Fibroblast of lung (primary cell): Measurements from ENCODE around the gene DCLRE1C. TPM values are rescaled to one million over a fixed set of nuclear protein-coding genes. Genes with fewer than 3 reads are reported as not detected.

Experiments
- DNase-seq, 2 donors: peaks; one replicate each; pipeline versions ENCODE4 v3.0.0 to v3.0.0-alpha.2; 2010; ENCODE audit warnings: low read depth in 2 of 2
- H2AFZ ChIP-seq: 2 replicates; pipeline ENCODE4 v1.5.1; 2012; ENCODE audit warnings: low read length, control low read depth, inconsistent platforms
- H3K27ac ChIP-seq: 2 replicates; pipeline ENCODE4 v1.5.1; 2011; ENCODE audit warnings: low read length, control low read depth; ENCODE audit not compliant: insufficient read depth
- H3K27me3 ChIP-seq: 2 replicates; pipeline ENCODE4 v1.5.1; 2011; ENCODE audit warnings: mild to moderate bottlenecking, low read length; ENCODE audit not compliant: control insufficient read depth, insufficient read depth
- H3K36me3 ChIP-seq: 2 replicates; pipeline ENCODE4 v1.5.1; 2011; ENCODE audit warnings: low read length; ENCODE audit not compliant: control insufficient read depth, insufficient read depth
- H3K4me1 ChIP-seq: 2 replicates; pipeline ENCODE4 v1.5.1; 2011; ENCODE audit warnings: low read length; ENCODE audit not compliant: control insufficient read depth, insufficient read depth; ENCODE audit errors: extremely low read depth
- H3K4me2 ChIP-seq: 2 replicates; pipeline ENCODE4 v1.5.1; 2011; ENCODE audit warnings: low read length, control low read depth; ENCODE audit not compliant: insufficient read depth; ENCODE audit errors: extremely low read depth
- H3K4me3 ChIP-seq, 4 experiments: fragments of 200-600 bp in 1 of 4; sonication (generic) in 1 of 4; replicated peaks in 1 of 4; 2 replicates each; pipeline ENCODE4 v1.5.1; 2011 to 2016; ENCODE audit warnings: low read length in 4 of 4, low read depth in 3 of 4, mild to moderate bottlenecking in 3 of 4, control low read depth in 2 of 4, inconsistent platforms in 1 of 4, mixed read lengths in 1 of 4; ENCODE audit not compliant: insufficient read depth in 1 of 4; ENCODE audit errors: control extremely low read depth in 1 of 4
- H3K79me2 ChIP-seq: 2 replicates; pipeline ENCODE4 v1.5.1; 2012; ENCODE audit warnings: mild to moderate bottlenecking, low read length, inconsistent platforms; ENCODE audit not compliant: control insufficient read depth, insufficient read depth
- H3K9ac ChIP-seq: 2 replicates; pipeline ENCODE4 v1.5.1; 2011; ENCODE audit warnings: mild to moderate bottlenecking, low read length, control low read depth; ENCODE audit not compliant: insufficient read depth
- H3K9me3 ChIP-seq: 2 replicates; pipeline ENCODE4 v1.5.1; 2012; ENCODE audit warnings: low read depth, low read length; ENCODE audit not compliant: control insufficient read depth, insufficient read depth
- H4K20me1 ChIP-seq: 2 replicates; pipeline ENCODE4 v1.5.1; 2011; ENCODE audit warnings: low read length; ENCODE audit not compliant: control insufficient read depth, insufficient read depth; ENCODE audit errors: extremely low read depth
- EZH2 ChIP-seq: IDR thresholded peaks from 2 replicates; pipeline ENCODE4 v1.5.1; 2012; ENCODE audit warnings: low read length, control low read depth, mild to moderate bottlenecking; ENCODE audit errors: missing control alignments
- polyA plus RNA-seq, 2 donors: library from polyadenylated mRNA; depleted of rRNA in 1 of 2; stranded (reverse) in 1 of 2; unstranded in 1 of 2; fragments of >200 nt; gene quantifications; 2 replicates each; pipeline ENCODE4 v1.2.1, GENCODE V29; 2011 to 2012; ENCODE audit warnings: missing spikeins in 1 of 2
- total RNA-seq: library from RNA; depleted of rRNA; stranded (reverse); fragments of >200 nt; gene quantifications from 2 replicates; pipeline ENCODE4 v1.2.1, GENCODE V29; 2014
- TF ChIP-seq, protein P1 (sequence below), 2 donors: IDR thresholded peaks in 1 of 2; conservative IDR thresholded peaks in 1 of 2; 1 replicate in 1 of 2; 2 replicates in 1 of 2; pipeline ENCODE4 v1.5.1; 2011 to 2012; ENCODE audit warnings: low read length in 2 of 2, control low read depth in 1 of 2, inconsistent platforms in 1 of 2, low read depth in 1 of 2, mild to moderate bottlenecking in 1 of 2

Gene DCLRE1C
- total and polyA plus RNA-seq, 2 donors (not counting 1 experiment from before 2014, with no cell fraction given): 8.9 to 13.4 TPM

DNA sequence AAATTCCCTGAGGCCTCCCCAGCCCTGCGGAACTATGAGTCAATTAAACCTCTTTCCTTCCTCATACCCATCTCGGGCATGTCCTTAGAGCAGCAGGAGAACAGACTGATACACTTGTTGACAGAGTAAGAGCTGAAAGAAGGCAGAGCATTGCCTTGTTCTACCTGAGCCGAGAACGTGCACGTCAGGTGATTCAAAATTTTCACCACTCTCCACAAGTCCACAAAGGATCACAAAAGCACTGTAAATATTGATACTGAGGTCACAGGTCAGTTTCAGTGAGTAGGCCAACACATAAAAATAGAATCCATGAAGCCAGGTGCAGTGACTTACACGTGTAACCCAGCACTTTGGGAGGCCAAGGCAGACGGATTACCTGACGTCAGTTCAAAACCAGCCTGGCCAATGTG is 27.8 kb downstream of the DCLRE1C start:
- Histone ChIP-seq H3K79me2 (no peaks in the 10 kb centered on the region), H3K9ac (no peak overlapping the region), H4K20me1 (no peaks in the 10 kb centered on the region), H3K36me3 (peaks cover 12% of the 10 kb centered on the region), H3K4me1 (no peaks in the 10 kb centered on the region), H3K27me3 (no peaks in the 10 kb centered on the region), H3K4me3 (no peak overlapping the region), H3K27ac (no peak overlapping the region), H3K4me2 (no peak overlapping the region), H3K9me3 (no peaks in the 10 kb centered on the region), H2AFZ (no peak overlapping the region)
- DNase-seq: no peak
- TF ChIP-seq EZH2: no peak
- TF ChIP-seq, protein P1, sequence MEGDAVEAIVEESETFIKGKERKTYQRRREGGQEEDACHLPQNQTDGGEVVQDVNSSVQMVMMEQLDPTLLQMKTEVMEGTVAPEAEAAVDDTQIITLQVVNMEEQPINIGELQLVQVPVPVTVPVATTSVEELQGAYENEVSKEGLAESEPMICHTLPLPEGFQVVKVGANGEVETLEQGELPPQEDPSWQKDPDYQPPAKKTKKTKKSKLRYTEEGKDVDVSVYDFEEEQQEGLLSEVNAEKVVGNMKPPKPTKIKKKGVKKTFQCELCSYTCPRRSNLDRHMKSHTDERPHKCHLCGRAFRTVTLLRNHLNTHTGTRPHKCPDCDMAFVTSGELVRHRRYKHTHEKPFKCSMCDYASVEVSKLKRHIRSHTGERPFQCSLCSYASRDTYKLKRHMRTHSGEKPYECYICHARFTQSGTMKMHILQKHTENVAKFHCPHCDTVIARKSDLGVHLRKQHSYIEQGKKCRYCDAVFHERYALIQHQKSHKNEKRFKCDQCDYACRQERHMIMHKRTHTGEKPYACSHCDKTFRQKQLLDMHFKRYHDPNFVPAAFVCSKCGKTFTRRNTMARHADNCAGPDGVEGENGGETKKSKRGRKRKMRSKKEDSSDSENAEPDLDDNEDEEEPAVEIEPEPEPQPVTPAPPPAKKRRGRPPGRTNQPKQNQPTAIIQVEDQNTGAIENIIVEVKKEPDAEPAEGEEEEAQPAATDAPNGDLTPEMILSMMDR (conservative IDR thresholded peaks at IDR 0.05 in 1 of 2, IDR thresholded peaks at IDR 0.05 in 1 of 2; ENCODE audit: low read depth in 1 of 2, low read length in 2 of 2): no peak

DNA sequence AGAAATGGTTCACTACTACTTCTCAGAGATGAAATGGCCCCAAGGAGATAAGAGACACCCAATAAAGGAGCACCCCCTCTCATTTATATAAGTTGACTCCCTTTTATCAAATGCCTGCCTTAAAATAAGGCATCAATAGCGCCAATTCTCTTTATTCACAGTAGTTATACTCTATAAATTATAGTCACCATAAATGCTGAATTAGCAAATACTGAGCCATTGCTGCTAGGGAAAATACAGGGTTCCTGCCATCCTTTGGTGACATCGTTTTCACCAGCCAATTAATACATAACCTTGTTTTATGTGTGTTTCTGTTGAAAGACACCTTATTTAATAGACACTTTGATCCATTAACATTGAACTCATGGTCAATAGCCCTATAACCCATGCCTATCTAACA is 28.6 kb downstream of the DCLRE1C start:
- Histone ChIP-seq H4K20me1 (no peaks in the 10 kb centered on the region), H3K4me3 (no peak overlapping the region), H3K79me2 (no peaks in the 10 kb centered on the region), H3K36me3 (peaks cover 16% of the 10 kb centered on the region), H3K4me2 (no peak overlapping the region), H2AFZ (no peak overlapping the region), H3K9me3 (no peaks in the 10 kb centered on the region), H3K4me1 (no peaks in the 10 kb centered on the region), H3K27me3 (no peaks in the 10 kb centered on the region), H3K9ac (no peak overlapping the region), H3K27ac (no peak overlapping the region)
- no peak for DNase-seq
- TF ChIP-seq EZH2: no peak
- TF ChIP-seq, protein P1 (conservative IDR thresholded peaks at IDR 0.05 in 1 of 2, IDR thresholded peaks at IDR 0.05 in 1 of 2; ENCODE audit: low read depth in 1 of 2, low read length in 2 of 2): no peak

DNA sequence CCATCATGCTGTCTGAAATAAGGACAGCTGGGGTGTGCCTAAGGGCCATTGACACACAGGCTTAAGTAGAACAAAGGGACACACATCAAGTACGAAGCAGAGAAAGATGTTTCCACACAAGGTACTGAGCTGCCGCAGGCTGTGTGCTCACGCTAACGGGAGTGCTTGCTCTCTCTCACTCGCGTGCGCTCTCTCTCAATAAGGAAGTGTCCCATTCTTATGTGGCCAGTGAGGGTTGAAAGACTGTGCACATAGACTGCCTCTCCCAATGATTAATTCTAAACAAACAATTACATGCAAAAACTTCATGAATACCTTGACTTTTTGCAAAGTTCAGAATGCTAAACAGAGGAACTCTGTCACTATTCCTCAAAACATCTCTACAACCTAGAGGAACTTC is 29.9 kb downstream of the DCLRE1C start:
- TF ChIP-seq, protein P1 (conservative IDR thresholded peaks at IDR 0.05 in 1 of 2, IDR thresholded peaks at IDR 0.05 in 1 of 2; ENCODE audit: low read depth in 1 of 2, low read length in 2 of 2): no peak
- TF ChIP-seq EZH2: no peak
- no peak for DNase-seq
- Histone ChIP-seq H3K4me1 (no peaks in the 10 kb centered on the region), H3K36me3 (peaks cover 18% of the 10 kb centered on the region), H2AFZ (no peak overlapping the region), H3K4me2 (no peak overlapping the region), H3K9ac (no peak overlapping the region), H4K20me1 (no peaks in the 10 kb centered on the region), H3K27me3 (no peaks in the 10 kb centered on the region), H3K4me3 (no peak overlapping the region), H3K9me3 (no peaks in the 10 kb centered on the region), H3K79me2 (no peaks in the 10 kb centered on the region), H3K27ac (no peak overlapping the region)
